DND-41 (cell line): Measurements from ENCODE around the gene MOB3B.
"Not testable (repeated sequence)": the region's sequence is repeated elsewhere in the genome, so short reads cannot be mapped to it uniquely, and the experiment has no call there.

Experiments used
- ATAC-seq: fragments of 200-7000 bp; cut with Tn5 transposase; 3 replicates; pipeline ENCODE4 v1.9.1; 2021; ENCODE audit warnings: low read depth; ENCODE audit not compliant: insufficient read depth
- DNase-seq: peaks from one replicate; pipeline ENCODE4 v3.0.0-alpha.2; 2020
- H2AFZ ChIP-seq: 2 replicates; pipeline ENCODE4 v1.6.0; 2012; ENCODE audit warnings: low read depth, low read length
- H3K27ac ChIP-seq: 2 replicates; pipeline ENCODE4 v1.5.1; 2012; ENCODE audit warnings: low read length, inconsistent platforms
- H3K27me3 ChIP-seq: fragments of 200-600 bp; sonication (generic); 2 replicates; pipeline ENCODE4 v1.6.0; 2012; ENCODE audit warnings: low read length, mild to moderate bottlenecking, inconsistent platforms; ENCODE audit not compliant: insufficient read depth, poor library complexity
- H3K36me3 ChIP-seq: 2 replicates; pipeline ENCODE4 v1.5.1; 2012; ENCODE audit warnings: low read length, inconsistent platforms; ENCODE audit not compliant: insufficient read depth
- H3K4me1 ChIP-seq: 2 replicates; pipeline ENCODE4 v1.5.1; 2012; ENCODE audit warnings: mild to moderate bottlenecking, low read length; ENCODE audit not compliant: insufficient read depth
- H3K4me2 ChIP-seq: 2 replicates; pipeline ENCODE4 v1.6.0; 2012; ENCODE audit warnings: mild to moderate bottlenecking, moderate library complexity, low read length, inconsistent platforms; ENCODE audit not compliant: insufficient read depth
- H3K4me3 ChIP-seq, 2 experiments: fragments of 200-600 bp in 1 of 2; shearing (Covaris generic) in 1 of 2; 2 replicates each; pipeline ENCODE4 v1.5.1; 2012 to 2016; ENCODE audit warnings: inconsistent platforms in 2 of 2, low read length in 2 of 2, mild to moderate bottlenecking in 2 of 2, low read depth in 1 of 2, moderate library complexity in 1 of 2
- H3K79me2 ChIP-seq: 2 replicates; pipeline ENCODE4 v1.6.0; 2012; ENCODE audit warnings: low read length, inconsistent platforms; ENCODE audit not compliant: insufficient read depth
- H3K9ac ChIP-seq: 2 replicates; pipeline ENCODE4 v1.6.0; 2012; ENCODE audit warnings: low read depth, mild to moderate bottlenecking, inconsistent platforms, low read length, moderate library complexity
- H3K9me3 ChIP-seq: 2 replicates; pipeline ENCODE4 v1.5.1; 2012; ENCODE audit warnings: low read length, moderate library complexity, mild to moderate bottlenecking, inconsistent platforms; ENCODE audit not compliant: insufficient read depth, severe bottlenecking
- H4K20me1 ChIP-seq: 2 replicates; pipeline ENCODE4 v1.6.0; 2012; ENCODE audit warnings: low read length; ENCODE audit not compliant: insufficient read depth
- CTCF ChIP-seq: IDR thresholded peaks from 2 replicates; pipeline ENCODE4 v1.5.1; 2012; ENCODE audit warnings: borderline replicate concordance, low read length, moderate library complexity, mild to moderate bottlenecking; ENCODE audit not compliant: poor library complexity, severe bottlenecking; ENCODE audit errors: extremely low read depth
- EZH2 ChIP-seq: IDR thresholded peaks from 3 replicates; pipeline ENCODE4 v1.6.1; 2012; ENCODE audit warnings: borderline replicate concordance, low read depth, mild to moderate bottlenecking, moderate library complexity, low read length, inconsistent platforms; ENCODE audit not compliant: severe bottlenecking

Gene MOB3B

GRCh38 chr9:27505744-27506161 lies 23.9 kb downstream of the MOB3B start:
- Histone ChIP-seq H3K4me3 (no peak overlapping the region), H3K27ac (no peak overlapping the region), H3K4me1 (no peaks in the 10 kb centered on the region), H2AFZ (no peak overlapping the region), H3K4me2 (no peak overlapping the region), H4K20me1 (no peaks in the 10 kb centered on the region), H3K27me3 (no peaks in the 10 kb centered on the region), H3K9me3 (no peaks in the 10 kb centered on the region), H3K36me3 (no peaks in the 10 kb centered on the region), H3K79me2 (no peaks in the 10 kb centered on the region), H3K9ac (no peak overlapping the region)
- DNase-seq (no peak), ATAC-seq (no peak)
- no peak for TF ChIP-seq EZH2
- no peak for TF ChIP-seq CTCF

GRCh38 chr9:27504259-27504658 lies 25.4 kb downstream of the MOB3B start:
- Histone ChIP-seq H3K4me1 (no peaks in the 10 kb centered on the region), H3K9me3 (no peaks in the 10 kb centered on the region), H4K20me1 (no peaks in the 10 kb centered on the region), H2AFZ (no peak overlapping the region), H3K9ac (no peak overlapping the region), H3K4me3 (no peak overlapping the region), H3K27me3 (no peaks in the 10 kb centered on the region), H3K27ac (no peak overlapping the region), H3K4me2 (no peak overlapping the region), H3K36me3 (no peaks in the 10 kb centered on the region), H3K79me2 (no peaks in the 10 kb centered on the region)
- TF ChIP-seq CTCF (no peak), EZH2 (no peak)
- DNase-seq (no peak), ATAC-seq (no peak)

- no peaks in the 10 kb centered on the region for H3K36me3 ChIP-seq
- no peak overlapping the region for H2AFZ ChIP-seq
- TF ChIP-seq EZH2 = no peak
- TF ChIP-seq CTCF = no peak
- DNase-seq (no peak), ATAC-seq (no peak)
- no peak overlapping the region for H3K27ac ChIP-seq
- no peak overlapping the region for H3K4me2 ChIP-seq
- no peaks in the 10 kb centered on the region for H3K9me3 ChIP-seq
- H4K20me1 ChIP-seq = no peaks in the 10 kb centered on the region
- H3K9ac ChIP-seq = no peak overlapping the region
- no peak overlapping the region for H3K4me3 ChIP-seq
- no peaks in the 10 kb centered on the region for H3K79me2 ChIP-seq
- H3K27me3 ChIP-seq = no peaks in the 10 kb centered on the region
- H3K4me1 ChIP-seq = no peaks in the 10 kb centered on the region
These were observed 26.0 kb downstream of the MOB3B start for GRCh38 chr9:27503623-27504022.

- not testable (repeated sequence) for DNase-seq, ATAC-seq, H3K27ac ChIP-seq, H4K20me1 ChIP-seq, H3K9ac ChIP-seq, H3K4me3 ChIP-seq, H3K27me3 ChIP-seq, H3K79me2 ChIP-seq, H3K9me3 ChIP-seq, H3K4me2 ChIP-seq, H3K36me3 ChIP-seq, H3K4me1 ChIP-seq, H2AFZ ChIP-seq
These were observed 28.7 kb downstream of the MOB3B start for GRCh38 chr9:27500902-27501301.
